ENCODE data around the gene IQCH.

Gene IQCH

GRCh38 chr15:67501177-67501835 lies 246.7 kb downstream of the IQCH start:
- FAIRE-seq (no peak), DNase-seq (ENCODE audit: insufficient read length) (no peak)
- TF ChIP-seq POLR2AphosphoS5 (IDR thresholded peaks at IDR 0.05; ENCODE audit: low read depth, low read length) (no peak), TAF1 (IDR thresholded peaks at IDR 0.05; ENCODE audit: borderline replicate concordance, low read depth, low read length) (no peak), POLR2A (IDR thresholded peaks at IDR 0.05; ENCODE audit: low read depth, low read length) (no peak)

- no peak for DNase-seq (ENCODE audit: insufficient read length)
- FAIRE-seq = peak; percentile 58
- TF ChIP-seq POLR2A (IDR thresholded peaks at IDR 0.05; ENCODE audit: low read depth, low read length) (no peak), TAF1 (IDR thresholded peaks at IDR 0.05; ENCODE audit: borderline replicate concordance, low read depth, low read length) (no peak), POLR2AphosphoS5 (IDR thresholded peaks at IDR 0.05; ENCODE audit: low read depth, low read length) (no peak)
Measured at GRCh38 chr15:67501836-67502461, 247.4 kb downstream of the IQCH start.

- no peak for DNase-seq (ENCODE audit: insufficient read length)
- TF ChIP-seq POLR2AphosphoS5 (IDR thresholded peaks at IDR 0.05; ENCODE audit: low read depth, low read length) (no peak), TAF1 (IDR thresholded peaks at IDR 0.05; ENCODE audit: borderline replicate concordance, low read depth, low read length) (no peak), POLR2A (IDR thresholded peaks at IDR 0.05; ENCODE audit: low read depth, low read length) (no peak)
- no peak for FAIRE-seq
Measured at GRCh38 chr15:67504056-67504455, 249.5 kb downstream of the IQCH start.

GRCh38 chr15:67504796-67505195 lies 250.2 kb downstream of the IQCH start:
- no peak for FAIRE-seq
- TF ChIP-seq POLR2A (IDR thresholded peaks at IDR 0.05; ENCODE audit: low read depth, low read length) = no peak
- no peak for TF ChIP-seq POLR2AphosphoS5 (IDR thresholded peaks at IDR 0.05; ENCODE audit: low read depth, low read length)
- TF ChIP-seq TAF1 (IDR thresholded peaks at IDR 0.05; ENCODE audit: borderline replicate concordance, low read depth, low read length) = no peak
- no peak for DNase-seq (ENCODE audit: insufficient read length)

- TF ChIP-seq POLR2A (IDR thresholded peaks at IDR 0.05; ENCODE audit: low read depth, low read length) (no peak), POLR2AphosphoS5 (IDR thresholded peaks at IDR 0.05; ENCODE audit: low read depth, low read length) (no peak), TAF1 (IDR thresholded peaks at IDR 0.05; ENCODE audit: borderline replicate concordance, low read depth, low read length) (no peak)
- DNase-seq (ENCODE audit: insufficient read length) (no peak), FAIRE-seq (no peak)
Measured at GRCh38 chr15:67505675-67506572, 251.3 kb downstream of the IQCH start.

GRCh38 chr15:67506775-67507747 lies 252.5 kb downstream of the IQCH start:
- TF ChIP-seq TAF1 (IDR thresholded peaks at IDR 0.05; ENCODE audit: borderline replicate concordance, low read depth, low read length) = no peak
- TF ChIP-seq POLR2A (IDR thresholded peaks at IDR 0.05; ENCODE audit: low read depth, low read length) = no peak
- TF ChIP-seq POLR2AphosphoS5 (IDR thresholded peaks at IDR 0.05; ENCODE audit: low read depth, low read length) = no peak
- DNase-seq (ENCODE audit: insufficient read length) (no peak), FAIRE-seq (no peak)

GRCh38 chr15:67508407-67508806 lies 253.8 kb downstream of the IQCH start:
- FAIRE-seq (no peak), DNase-seq (ENCODE audit: insufficient read length) (no peak)
- TF ChIP-seq POLR2A (IDR thresholded peaks at IDR 0.05; ENCODE audit: low read depth, low read length) (no peak), TAF1 (IDR thresholded peaks at IDR 0.05; ENCODE audit: borderline replicate concordance, low read depth, low read length) (no peak), POLR2AphosphoS5 (IDR thresholded peaks at IDR 0.05; ENCODE audit: low read depth, low read length) (no peak)

GRCh38 chr15:67509918-67510317 lies 255.3 kb downstream of the IQCH start:
- TF ChIP-seq POLR2A (IDR thresholded peaks at IDR 0.05; ENCODE audit: low read depth, low read length) (no peak), TAF1 (IDR thresholded peaks at IDR 0.05; ENCODE audit: borderline replicate concordance, low read depth, low read length) (no peak), POLR2AphosphoS5 (IDR thresholded peaks at IDR 0.05; ENCODE audit: low read depth, low read length) (no peak)
- FAIRE-seq = no peak
- DNase-seq (ENCODE audit: insufficient read length) = no peak

- TF ChIP-seq POLR2AphosphoS5 (IDR thresholded peaks at IDR 0.05; ENCODE audit: low read depth, low read length) (no peak), POLR2A (IDR thresholded peaks at IDR 0.05; ENCODE audit: low read depth, low read length) (no peak), TAF1 (IDR thresholded peaks at IDR 0.05; ENCODE audit: borderline replicate concordance, low read depth, low read length) (no peak)
- DNase-seq (ENCODE audit: insufficient read length) (no peak), FAIRE-seq (no peak)
Measured at GRCh38 chr15:67510597-67511190, 256.1 kb downstream of the IQCH start.

- FAIRE-seq (no peak), DNase-seq (ENCODE audit: insufficient read length) (no peak)
- TF ChIP-seq POLR2AphosphoS5 (IDR thresholded peaks at IDR 0.05; ENCODE audit: low read depth, low read length) = no peak
Measured at GRCh38 chr15:67511606-67512005, 257.0 kb downstream of the IQCH start.
